Endodermal cell (in vitro differentiated cells): Measurements from ENCODE around the gene GFPT2. TPM values are rescaled to one million over a fixed set of nuclear protein-coding genes. Genes with fewer than 3 reads are reported as not detected.

Experiments
- DNase-seq: peaks from one replicate; pipeline ENCODE4 v3.0.0-alpha.2; 2017
- H3K27ac ChIP-seq: 2 replicates; pipeline ENCODE4 v1.5.1; 2013; ENCODE audit warnings: mild to moderate bottlenecking, low read depth, low read length, moderate library complexity
- H3K27me3 ChIP-seq: 2 replicates; pipeline ENCODE4 v1.6.1; 2013; ENCODE audit warnings: mild to moderate bottlenecking, low read length, moderate library complexity; ENCODE audit not compliant: insufficient read depth, control insufficient read depth, poor library complexity, severe bottlenecking
- H3K36me3 ChIP-seq: 2 replicates; pipeline ENCODE4 v1.7.0; 2013; ENCODE audit warnings: mild to moderate bottlenecking, low read length, moderate library complexity; ENCODE audit not compliant: control insufficient read depth, insufficient read depth
- H3K4me1 ChIP-seq: one replicate; pipeline ENCODE4 v1.7.0; 2013; ENCODE audit warnings: low read length; ENCODE audit not compliant: control insufficient read depth, insufficient read depth
- H3K4me3 ChIP-seq: 2 replicates; pipeline ENCODE4 v1.5.1; 2013; ENCODE audit warnings: mild to moderate bottlenecking, low read length, moderate library complexity
- H3K9ac ChIP-seq: 2 replicates; pipeline ENCODE4 v1.6.1; 2013; ENCODE audit warnings: mild to moderate bottlenecking, low read length, moderate library complexity; ENCODE audit not compliant: poor library complexity, severe bottlenecking; ENCODE audit errors: extremely low read depth
- H3K9me3 ChIP-seq: 2 replicates; pipeline ENCODE4 v1.6.1; 2013; ENCODE audit warnings: mild to moderate bottlenecking, low read length, moderate library complexity; ENCODE audit not compliant: control insufficient read depth
- H3K27ac Mint-ChIP-seq: 2 replicates; pipeline ENCODE4 v1.8.0; 2020; ENCODE audit warnings: mixed read lengths
- H3K27me3 Mint-ChIP-seq: 2 replicates; pipeline ENCODE4 v1.8.0; 2021; ENCODE audit warnings: mild to moderate bottlenecking, mixed read lengths; ENCODE audit not compliant: insufficient read depth
- H3K36me3 Mint-ChIP-seq: 2 replicates; pipeline ENCODE4 v1.8.0; 2020; ENCODE audit warnings: low read depth, mixed read lengths
- H3K4me1 Mint-ChIP-seq: 2 replicates; pipeline ENCODE4 v1.8.0; 2020; ENCODE audit warnings: mixed read lengths
- H3K4me3 Mint-ChIP-seq: 2 replicates; pipeline ENCODE4 v1.8.0; 2020; ENCODE audit warnings: mild to moderate bottlenecking, moderate library complexity, mixed read lengths
- H3K9me3 Mint-ChIP-seq: 2 replicates; pipeline ENCODE4 v1.8.0; 2020; ENCODE audit warnings: mild to moderate bottlenecking, mixed read lengths
- WGBS, 2 experiments: methylation state at CpG; one replicate each; pipeline versions ENCODE4 v1.1.5 to v1.1.7; 2013; ENCODE audit warnings: missing lambda C conversion rate in 2 of 2, mixed read lengths in 1 of 2; ENCODE audit not compliant: insufficient coverage in 1 of 2, insufficient read length in 1 of 2; 5-methylcytosine and 5-hydroxymethylcytosine counted together
- total RNA-seq, 2 donors: library from RNA; stranded (reverse); fragmentation: NEBNext Ultra II Directional in 1 of 2; extraction: Animal tissue kit (Norgen Biotek cat#: 25700) in 1 of 2; gene quantifications; 2 replicates in 1 of 2; 3 replicates in 1 of 2; pipeline ENCODE4 v1.2.1, GENCODE V29; 2021
- TF ChIP-seq, protein P1 (sequence below): fragments of 200-600 bp; sonication (generic); conservative IDR thresholded peaks from 2 replicates; pipeline ENCODE4 v1.5.0; 2021; ENCODE audit warnings: antibody characterized with exemption, mild to moderate bottlenecking

The GFPT2 gene
- total RNA-seq, 2 donors from 2014 or later = 19.5 to 37.3 TPM

- no peaks in the 10 kb centered on the region for H3K4me1 ChIP-seq
- WGBS, 2 experiments = 92 to 96% methylated on average over 2 to 8 of the region's 8 CpGs
- TF ChIP-seq, protein P1, sequence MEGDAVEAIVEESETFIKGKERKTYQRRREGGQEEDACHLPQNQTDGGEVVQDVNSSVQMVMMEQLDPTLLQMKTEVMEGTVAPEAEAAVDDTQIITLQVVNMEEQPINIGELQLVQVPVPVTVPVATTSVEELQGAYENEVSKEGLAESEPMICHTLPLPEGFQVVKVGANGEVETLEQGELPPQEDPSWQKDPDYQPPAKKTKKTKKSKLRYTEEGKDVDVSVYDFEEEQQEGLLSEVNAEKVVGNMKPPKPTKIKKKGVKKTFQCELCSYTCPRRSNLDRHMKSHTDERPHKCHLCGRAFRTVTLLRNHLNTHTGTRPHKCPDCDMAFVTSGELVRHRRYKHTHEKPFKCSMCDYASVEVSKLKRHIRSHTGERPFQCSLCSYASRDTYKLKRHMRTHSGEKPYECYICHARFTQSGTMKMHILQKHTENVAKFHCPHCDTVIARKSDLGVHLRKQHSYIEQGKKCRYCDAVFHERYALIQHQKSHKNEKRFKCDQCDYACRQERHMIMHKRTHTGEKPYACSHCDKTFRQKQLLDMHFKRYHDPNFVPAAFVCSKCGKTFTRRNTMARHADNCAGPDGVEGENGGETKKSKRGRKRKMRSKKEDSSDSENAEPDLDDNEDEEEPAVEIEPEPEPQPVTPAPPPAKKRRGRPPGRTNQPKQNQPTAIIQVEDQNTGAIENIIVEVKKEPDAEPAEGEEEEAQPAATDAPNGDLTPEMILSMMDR = no peak
- H3K27me3 ChIP-seq = no peaks in the 10 kb centered on the region
- H3K9me3 ChIP-seq = no peaks in the 10 kb centered on the region
- no peak overlapping the region for H3K27ac ChIP-seq
- peaks cover 26% of the 10 kb centered on the region for H3K36me3 Mint-ChIP-seq
- no peak overlapping the region for H3K4me3 ChIP-seq
- no peak overlapping the region for H3K4me3 Mint-ChIP-seq
- no peaks in the 10 kb centered on the region for H3K27me3 Mint-ChIP-seq
- H3K4me1 Mint-ChIP-seq = no peaks in the 10 kb centered on the region
- H3K27ac Mint-ChIP-seq = no peak overlapping the region
- no peaks in the 10 kb centered on the region for H3K9me3 Mint-ChIP-seq
- no peak for DNase-seq
- no peak overlapping the region for H3K9ac ChIP-seq
- H3K36me3 ChIP-seq = peaks cover 27% of the 10 kb centered on the region
Observed at GRCh38 chr5:180306796-180307195, 46.3 kb downstream of the GFPT2 start.

DNA sequence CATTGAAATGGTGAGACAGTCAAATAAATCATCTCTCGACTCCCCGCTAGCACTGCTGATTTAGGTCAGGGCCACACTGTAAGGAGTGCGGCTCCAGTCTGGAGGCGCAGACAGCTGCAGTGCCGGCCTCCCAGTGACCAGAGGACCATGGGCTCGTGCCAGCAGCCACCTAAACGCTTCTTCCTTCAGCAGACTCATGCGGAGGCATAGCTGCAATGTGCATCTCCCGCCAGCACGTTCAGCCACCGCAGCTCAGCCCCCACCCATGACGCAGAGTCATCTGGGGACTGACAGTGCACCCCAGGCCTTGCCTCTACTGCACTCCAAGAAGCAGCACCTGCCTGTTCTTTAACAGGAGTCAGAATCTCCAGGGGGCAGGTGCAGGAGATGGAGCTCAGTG lies 47.7 kb downstream of the GFPT2 start:
- no peak overlapping the region for H3K4me3 Mint-ChIP-seq
- no peak overlapping the region for H3K27ac Mint-ChIP-seq
- H3K9me3 ChIP-seq = no peaks in the 10 kb centered on the region
- no peaks in the 10 kb centered on the region for H3K9me3 Mint-ChIP-seq
- H3K4me1 ChIP-seq = no peaks in the 10 kb centered on the region
- TF ChIP-seq, protein P1 = no peak
- no peak overlapping the region for H3K9ac ChIP-seq
- peaks cover 36% of the 10 kb centered on the region for H3K36me3 ChIP-seq
- WGBS, 2 experiments = 87 to 97% methylated on average over 10 to 12 of the region's 12 CpGs
- H3K4me1 Mint-ChIP-seq = no peaks in the 10 kb centered on the region
- H3K27me3 Mint-ChIP-seq = no peaks in the 10 kb centered on the region
- H3K4me3 ChIP-seq = no peak overlapping the region
- DNase-seq = no peak
- peaks cover 26% of the 10 kb centered on the region for H3K36me3 Mint-ChIP-seq
- no peaks in the 10 kb centered on the region for H3K27me3 ChIP-seq
- no peak overlapping the region for H3K27ac ChIP-seq

DNA sequence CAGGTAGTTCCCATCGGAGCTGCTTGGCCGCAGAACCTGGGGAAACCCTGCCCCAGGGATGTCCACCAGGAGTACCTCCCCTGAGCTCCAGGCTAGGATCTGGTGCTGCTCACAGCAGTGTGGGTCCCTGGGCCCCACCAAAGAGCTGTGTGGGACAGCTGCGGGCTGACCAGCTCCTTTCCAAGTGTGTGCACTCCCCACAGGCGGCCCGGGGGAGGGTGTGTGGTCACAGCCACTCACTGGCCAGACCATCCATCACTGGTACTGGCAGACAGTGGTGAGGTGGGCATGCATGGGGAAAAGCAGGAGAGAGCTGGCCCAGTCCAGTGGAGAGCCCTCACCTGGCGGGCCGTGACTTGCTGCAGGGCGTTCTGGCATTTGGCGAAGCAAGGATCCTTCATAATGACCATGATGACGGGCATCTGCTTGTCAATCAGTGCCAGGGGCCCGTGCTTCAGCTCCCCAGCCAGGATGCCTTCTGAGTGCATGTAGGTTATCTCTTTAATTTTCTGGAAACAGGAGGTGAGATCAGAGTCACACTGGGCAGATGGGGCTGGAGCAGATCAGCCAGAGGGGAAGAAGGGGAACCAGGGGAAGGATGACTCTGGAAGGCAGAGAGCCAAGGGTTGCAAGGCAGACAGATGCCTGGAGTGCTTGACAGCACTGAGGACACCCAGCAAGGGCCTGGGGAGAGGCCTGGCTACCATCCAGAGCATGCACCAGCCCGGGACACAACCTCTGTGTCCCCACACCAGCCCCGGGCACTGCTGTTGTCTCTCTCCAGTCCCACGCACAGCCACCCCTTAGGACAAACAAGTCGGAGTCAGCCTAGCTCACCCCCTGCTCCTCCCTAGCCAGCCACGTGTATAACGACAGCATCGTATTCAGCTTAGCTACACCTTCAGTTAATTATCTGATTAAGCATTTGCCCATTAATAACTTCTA lies 48.4 kb downstream of the GFPT2 start:
- 93 to 98% methylated on average over 17 to 18 of the region's 18 CpGs for WGBS, 2 experiments
- peaks cover 26% of the 10 kb centered on the region for H3K36me3 Mint-ChIP-seq

More for the DNA sequence above, 48.4 kb downstream of the GFPT2 start:
- H3K9me3 ChIP-seq = no peaks in the 10 kb centered on the region
- no peaks in the 10 kb centered on the region for H3K4me1 Mint-ChIP-seq
- H3K4me1 ChIP-seq = no peaks in the 10 kb centered on the region
- DNase-seq = no peak
- no peaks in the 10 kb centered on the region for H3K27me3 Mint-ChIP-seq
- TF ChIP-seq, protein P1 = no peak
- H3K9me3 Mint-ChIP-seq = no peaks in the 10 kb centered on the region
- H3K9ac ChIP-seq = no peak overlapping the region
- peaks cover 39% of the 10 kb centered on the region for H3K36me3 ChIP-seq
- no peak overlapping the region for H3K4me3 Mint-ChIP-seq
- H3K4me3 ChIP-seq = no peak overlapping the region
- no peak overlapping the region for H3K27ac ChIP-seq
- no peak overlapping the region for H3K27ac Mint-ChIP-seq
- no peaks in the 10 kb centered on the region for H3K27me3 ChIP-seq
